NB4 (cell line): Measurements from ENCODE around the gene PPP1R1C.

Source experiments
- MYC ChIP-seq: IDR thresholded peaks from 2 replicates; pipeline ENCODE4 v1.6.1; 2011; ENCODE audit warnings: low read depth, low read length
- POLR2A ChIP-seq: IDR thresholded peaks from 2 replicates; pipeline ENCODE4 v1.6.1; 2011; ENCODE audit warnings: mild to moderate bottlenecking; ENCODE audit not compliant: insufficient read length; ENCODE audit errors: extremely low read depth
- TF ChIP-seq, protein P1 (sequence below): IDR thresholded peaks from one replicate; pipeline ENCODE4 v1.5.1; 2012; ENCODE audit warnings: low read depth, low read length
- TF ChIP-seq, protein P2 (sequence below): IDR thresholded peaks from 2 replicates; pipeline ENCODE4 v1.6.1; 2011; ENCODE audit warnings: low read depth, low read length

DNA sequence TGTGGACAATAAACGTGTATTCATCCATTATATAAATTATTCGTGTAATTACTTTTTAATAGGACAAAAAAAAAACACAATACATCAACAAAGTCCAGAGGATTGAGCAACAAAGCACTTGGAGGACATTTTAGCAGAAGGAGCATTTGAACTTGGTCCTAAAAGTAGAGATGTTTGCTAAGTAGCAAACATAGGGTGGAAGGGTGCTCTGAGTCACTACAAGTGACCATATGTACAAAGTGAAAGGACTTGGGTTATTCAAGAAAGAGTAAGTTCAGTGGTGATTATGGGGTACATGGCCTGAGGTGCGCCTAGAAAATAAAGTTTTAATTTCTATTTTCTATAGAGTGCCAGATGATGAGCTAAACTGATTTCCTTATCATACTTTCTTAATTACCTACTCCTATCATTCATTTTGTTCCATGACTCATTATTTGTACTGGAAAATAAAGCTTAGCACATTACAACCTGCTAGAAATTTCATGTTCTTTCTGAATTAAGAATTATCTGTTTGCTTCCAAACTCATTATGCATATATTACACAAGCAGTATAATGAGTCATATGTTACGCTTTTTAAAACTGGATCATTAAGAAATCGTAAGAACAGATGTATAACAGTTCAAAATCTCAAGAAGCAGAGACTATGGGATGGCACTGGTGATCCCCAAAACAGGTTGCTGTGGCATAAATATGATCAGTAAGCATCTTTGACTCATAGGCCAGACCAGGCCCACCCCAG lies 13.1 kb upstream of the PPP1R1C start:
- TF ChIP-seq, protein P1, sequence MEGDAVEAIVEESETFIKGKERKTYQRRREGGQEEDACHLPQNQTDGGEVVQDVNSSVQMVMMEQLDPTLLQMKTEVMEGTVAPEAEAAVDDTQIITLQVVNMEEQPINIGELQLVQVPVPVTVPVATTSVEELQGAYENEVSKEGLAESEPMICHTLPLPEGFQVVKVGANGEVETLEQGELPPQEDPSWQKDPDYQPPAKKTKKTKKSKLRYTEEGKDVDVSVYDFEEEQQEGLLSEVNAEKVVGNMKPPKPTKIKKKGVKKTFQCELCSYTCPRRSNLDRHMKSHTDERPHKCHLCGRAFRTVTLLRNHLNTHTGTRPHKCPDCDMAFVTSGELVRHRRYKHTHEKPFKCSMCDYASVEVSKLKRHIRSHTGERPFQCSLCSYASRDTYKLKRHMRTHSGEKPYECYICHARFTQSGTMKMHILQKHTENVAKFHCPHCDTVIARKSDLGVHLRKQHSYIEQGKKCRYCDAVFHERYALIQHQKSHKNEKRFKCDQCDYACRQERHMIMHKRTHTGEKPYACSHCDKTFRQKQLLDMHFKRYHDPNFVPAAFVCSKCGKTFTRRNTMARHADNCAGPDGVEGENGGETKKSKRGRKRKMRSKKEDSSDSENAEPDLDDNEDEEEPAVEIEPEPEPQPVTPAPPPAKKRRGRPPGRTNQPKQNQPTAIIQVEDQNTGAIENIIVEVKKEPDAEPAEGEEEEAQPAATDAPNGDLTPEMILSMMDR, result no peak
- TF ChIP-seq POLR2A (no peak), MYC (no peak)
- TF ChIP-seq, protein P2, sequence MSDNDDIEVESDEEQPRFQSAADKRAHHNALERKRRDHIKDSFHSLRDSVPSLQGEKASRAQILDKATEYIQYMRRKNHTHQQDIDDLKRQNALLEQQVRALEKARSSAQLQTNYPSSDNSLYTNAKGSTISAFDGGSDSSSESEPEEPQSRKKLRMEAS, result no peak
